Measurements from ENCODE around the gene CTU2.

DNA sequence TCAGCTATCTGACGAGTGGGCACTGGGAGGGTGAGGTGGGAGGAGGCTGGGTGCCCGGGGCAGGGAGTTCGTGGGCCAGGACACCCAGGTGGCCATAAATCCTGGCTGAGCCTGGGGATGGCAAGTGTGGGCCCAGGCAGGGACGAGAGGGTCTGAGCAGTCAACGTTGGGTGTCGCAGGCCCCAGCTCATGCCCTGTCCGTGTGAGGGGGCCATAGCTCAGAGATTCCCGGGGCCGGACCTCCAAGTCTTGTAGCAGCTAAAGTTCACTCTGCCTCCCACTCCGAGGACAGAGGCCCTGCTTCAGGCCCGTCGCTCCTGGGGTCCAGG lies 34.4 kb downstream of the CTU2 start:
- TF ChIP-seq, protein P1, sequence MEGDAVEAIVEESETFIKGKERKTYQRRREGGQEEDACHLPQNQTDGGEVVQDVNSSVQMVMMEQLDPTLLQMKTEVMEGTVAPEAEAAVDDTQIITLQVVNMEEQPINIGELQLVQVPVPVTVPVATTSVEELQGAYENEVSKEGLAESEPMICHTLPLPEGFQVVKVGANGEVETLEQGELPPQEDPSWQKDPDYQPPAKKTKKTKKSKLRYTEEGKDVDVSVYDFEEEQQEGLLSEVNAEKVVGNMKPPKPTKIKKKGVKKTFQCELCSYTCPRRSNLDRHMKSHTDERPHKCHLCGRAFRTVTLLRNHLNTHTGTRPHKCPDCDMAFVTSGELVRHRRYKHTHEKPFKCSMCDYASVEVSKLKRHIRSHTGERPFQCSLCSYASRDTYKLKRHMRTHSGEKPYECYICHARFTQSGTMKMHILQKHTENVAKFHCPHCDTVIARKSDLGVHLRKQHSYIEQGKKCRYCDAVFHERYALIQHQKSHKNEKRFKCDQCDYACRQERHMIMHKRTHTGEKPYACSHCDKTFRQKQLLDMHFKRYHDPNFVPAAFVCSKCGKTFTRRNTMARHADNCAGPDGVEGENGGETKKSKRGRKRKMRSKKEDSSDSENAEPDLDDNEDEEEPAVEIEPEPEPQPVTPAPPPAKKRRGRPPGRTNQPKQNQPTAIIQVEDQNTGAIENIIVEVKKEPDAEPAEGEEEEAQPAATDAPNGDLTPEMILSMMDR (IDR thresholded peaks at IDR 0.05), result no peak
- TF ChIP-seq POLR2A (IDR thresholded peaks at IDR 0.05) (no peak), EP300 (IDR thresholded peaks at IDR 0.05) (no peak), POLR2AphosphoS5 (IDR thresholded peaks at IDR 0.05) (no peak)

Measured in stomach (tissue), 4 donors.